Glutamatergic neuron (in vitro differentiated cells): Measurements from ENCODE around the gene MOG. TPM values are rescaled to one million over a fixed set of nuclear protein-coding genes. Genes with fewer than 3 reads are reported as not detected.

Experiments
- DNase-seq: peaks from one replicate; pipeline ENCODE4 v3.0.0; 2022
- H3K27ac Mint-ChIP-seq: one replicate; pipeline ENCODE4 v1.8.0; 2020; ENCODE audit warnings: mild to moderate bottlenecking, mixed read lengths, inconsistent platforms; ENCODE audit not compliant: unreplicated experiment
- H3K27me3 Mint-ChIP-seq: one replicate; pipeline ENCODE4 v1.8.0; 2020; ENCODE audit warnings: mild to moderate bottlenecking, moderate library complexity, mixed read lengths, inconsistent platforms; ENCODE audit not compliant: unreplicated experiment
- H3K36me3 Mint-ChIP-seq: one replicate; pipeline ENCODE4 v1.8.0; 2020; ENCODE audit warnings: mild to moderate bottlenecking, mixed read lengths, inconsistent platforms; ENCODE audit not compliant: unreplicated experiment
- H3K4me1 Mint-ChIP-seq: one replicate; pipeline ENCODE4 v1.8.0; 2020; ENCODE audit warnings: mild to moderate bottlenecking, low read depth, mixed read lengths, inconsistent platforms; ENCODE audit not compliant: unreplicated experiment
- H3K4me3 Mint-ChIP-seq: one replicate; pipeline ENCODE4 v1.8.0; 2020; ENCODE audit warnings: mild to moderate bottlenecking, mixed read lengths, inconsistent platforms; ENCODE audit not compliant: unreplicated experiment
- H3K9me3 Mint-ChIP-seq: one replicate; pipeline ENCODE4 v1.8.0; 2020; ENCODE audit warnings: mild to moderate bottlenecking, moderate library complexity, mixed read lengths, inconsistent platforms; ENCODE audit not compliant: unreplicated experiment
- total RNA-seq: library from RNA; stranded (reverse); fragmentation: NEBNext Ultra II Directional; extraction: Animal tissue kit (Norgen Biotek cat#: 25700); gene quantifications from one replicate; pipeline ENCODE4 v1.2.1, GENCODE V29; 2021; ENCODE audit not compliant: unreplicated experiment
- TF ChIP-seq, protein P1 (sequence below): fragments of 200-600 bp; sonication (generic); IDR thresholded peaks from one replicate; pipeline ENCODE4 v1.5.0; 2021; ENCODE audit not compliant: partially characterized antibody, unreplicated experiment

The MOG gene
- total RNA-seq, 1 donor from 2014 or later, result not detected

DNA sequence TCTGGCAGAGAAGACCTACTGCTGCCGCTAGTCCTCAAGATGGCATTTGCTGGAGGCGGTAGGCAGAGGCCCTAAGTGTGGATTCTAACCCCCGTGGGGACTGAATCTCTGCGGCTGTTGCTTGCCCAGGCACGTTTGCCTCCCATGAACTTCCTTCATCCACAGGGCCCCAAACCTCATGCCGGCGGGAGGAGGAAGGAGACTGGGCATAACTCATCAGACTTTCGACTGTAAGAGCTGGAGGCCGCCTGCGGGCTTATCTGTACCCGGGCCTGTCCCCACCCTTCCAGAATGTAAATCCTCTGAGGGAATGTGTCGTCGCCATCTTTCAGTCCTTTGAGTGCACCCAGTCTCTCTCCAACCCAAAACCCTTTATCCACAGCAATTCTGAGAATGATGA lies 23.1 kb downstream of the MOG start:
- Mint-ChIP-seq H3K27ac (no peak overlapping the region), H3K9me3 (no peaks in the 10 kb centered on the region), H3K4me1 (no peaks in the 10 kb centered on the region), H3K27me3 (peaks cover 2% of the 10 kb centered on the region), H3K4me3 (no peak overlapping the region), H3K36me3 (no peaks in the 10 kb centered on the region)
- TF ChIP-seq, protein P1, sequence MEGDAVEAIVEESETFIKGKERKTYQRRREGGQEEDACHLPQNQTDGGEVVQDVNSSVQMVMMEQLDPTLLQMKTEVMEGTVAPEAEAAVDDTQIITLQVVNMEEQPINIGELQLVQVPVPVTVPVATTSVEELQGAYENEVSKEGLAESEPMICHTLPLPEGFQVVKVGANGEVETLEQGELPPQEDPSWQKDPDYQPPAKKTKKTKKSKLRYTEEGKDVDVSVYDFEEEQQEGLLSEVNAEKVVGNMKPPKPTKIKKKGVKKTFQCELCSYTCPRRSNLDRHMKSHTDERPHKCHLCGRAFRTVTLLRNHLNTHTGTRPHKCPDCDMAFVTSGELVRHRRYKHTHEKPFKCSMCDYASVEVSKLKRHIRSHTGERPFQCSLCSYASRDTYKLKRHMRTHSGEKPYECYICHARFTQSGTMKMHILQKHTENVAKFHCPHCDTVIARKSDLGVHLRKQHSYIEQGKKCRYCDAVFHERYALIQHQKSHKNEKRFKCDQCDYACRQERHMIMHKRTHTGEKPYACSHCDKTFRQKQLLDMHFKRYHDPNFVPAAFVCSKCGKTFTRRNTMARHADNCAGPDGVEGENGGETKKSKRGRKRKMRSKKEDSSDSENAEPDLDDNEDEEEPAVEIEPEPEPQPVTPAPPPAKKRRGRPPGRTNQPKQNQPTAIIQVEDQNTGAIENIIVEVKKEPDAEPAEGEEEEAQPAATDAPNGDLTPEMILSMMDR, result no peak
- DNase-seq, result no peak

DNA sequence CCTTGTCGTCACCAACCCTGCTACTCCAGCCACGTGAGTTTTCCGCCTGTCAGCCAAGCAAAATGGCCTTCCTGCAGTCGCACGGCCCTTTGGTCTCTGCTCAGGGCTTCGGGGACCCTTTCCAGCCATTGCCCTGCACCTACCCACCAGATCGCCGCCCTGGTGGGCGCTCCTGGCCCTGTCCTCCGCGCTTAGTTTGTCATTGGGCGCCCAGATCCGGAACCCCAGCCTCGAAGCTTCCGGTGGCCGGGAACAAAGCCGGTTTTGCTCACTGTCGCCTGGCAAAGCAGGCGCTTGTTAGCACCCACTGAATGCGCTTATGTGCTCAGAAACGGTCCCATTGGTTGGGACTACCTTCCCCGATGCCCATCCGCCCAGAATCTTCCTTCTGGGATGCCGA lies 23.5 kb downstream of the MOG start:
- DNase-seq, result no peak
- Mint-ChIP-seq H3K4me1 (no peaks in the 10 kb centered on the region), H3K27ac (no peak overlapping the region)

GRCh38 chr6:29680904-29681303 lies 24.0 kb downstream of the MOG start, which contains the start of gene ZFP57:
ZFP57 (minus strand) TSS chr6:29681152; CDS start chr6:29677003, 4,149 bp downstream.
- Mint-ChIP-seq H3K4me1 (no peaks in the 10 kb centered on the region), H3K27ac (no peak within 1 kb of the TSS), H3K36me3 (no peaks in the 10 kb centered on the region), H3K9me3 (peaks cover 3% of the 10 kb centered on the region), H3K4me3 (no peak within 1 kb of the TSS), H3K27me3 (peaks cover 2% of the 10 kb centered on the region)
- TF ChIP-seq, protein P1, result no peak
- DNase-seq, result no peak

More for the DNA sequence above, 23.5 kb downstream of the MOG start:
- no peaks in the 10 kb centered on the region for H3K36me3 Mint-ChIP-seq
- TF ChIP-seq, protein P1, result no peak
- H3K9me3 Mint-ChIP-seq, result peaks cover 2% of the 10 kb centered on the region
- H3K27me3 Mint-ChIP-seq, result peaks cover 2% of the 10 kb centered on the region
- no peak overlapping the region for H3K4me3 Mint-ChIP-seq

- TF ChIP-seq, protein P1, result no peak
- no peak overlapping the region for H3K27ac Mint-ChIP-seq
- H3K36me3 Mint-ChIP-seq, result no peaks in the 10 kb centered on the region
- no peaks in the 10 kb centered on the region for H3K4me1 Mint-ChIP-seq
- DNase-seq, result no peak
- peaks cover 2% of the 10 kb centered on the region for H3K27me3 Mint-ChIP-seq
- H3K9me3 Mint-ChIP-seq, result peaks cover 3% of the 10 kb centered on the region
- no peak overlapping the region for H3K4me3 Mint-ChIP-seq
Measured at GRCh38 chr6:29681811-29682210, 24.9 kb downstream of the MOG start.

DNA sequence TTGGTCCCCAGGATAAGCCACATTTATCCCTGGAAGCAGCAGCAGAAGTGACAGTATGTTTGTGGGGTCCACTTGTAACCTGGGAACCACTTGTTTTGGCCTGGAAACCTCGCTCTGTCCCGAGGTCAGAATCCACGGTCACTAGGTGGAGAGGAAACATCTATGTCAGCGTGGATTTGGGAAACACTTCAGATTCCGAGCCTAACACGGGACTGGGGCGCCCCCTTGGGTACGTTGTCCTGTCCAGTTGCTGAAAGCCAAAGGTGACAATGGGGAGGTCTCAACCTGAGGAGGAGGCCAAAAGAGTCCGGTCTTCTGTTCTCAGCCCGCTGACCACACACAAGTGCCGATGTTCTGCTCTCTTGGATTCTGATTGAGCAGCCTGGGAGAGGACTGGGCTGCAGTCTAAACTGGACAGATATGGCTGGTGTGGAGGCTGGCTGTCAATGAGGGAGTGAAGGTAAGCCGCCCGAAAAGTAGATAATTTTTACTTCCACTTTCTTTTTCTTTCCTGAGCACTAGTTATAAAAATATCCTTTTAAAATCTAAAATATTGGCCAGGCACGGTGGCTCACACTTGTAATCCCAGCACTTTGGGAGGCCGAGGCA lies 28.9 kb downstream of the MOG start:
- Mint-ChIP-seq H3K4me3 (no peak overlapping the region), H3K27me3 (no peaks in the 10 kb centered on the region), H3K36me3 (peaks cover under 1% of the 10 kb centered on the region), H3K4me1 (no peaks in the 10 kb centered on the region), H3K9me3 (peaks cover 3% of the 10 kb centered on the region), H3K27ac (no peak overlapping the region)
- DNase-seq, result no peak
- TF ChIP-seq, protein P1, result no peak
